GM18511 (cell line): Measurements from ENCODE around the gene ZNF76.

Source experiments
- ATAC-seq: cut with Tn5 transposase; IDR thresholded peaks from one replicate; pipeline ENCODE4 v1.9.1; 2021; ENCODE audit warnings: mild to moderate bottlenecking, moderate library complexity; ENCODE audit not compliant: unreplicated experiment

ZNF76 gene

DNA sequence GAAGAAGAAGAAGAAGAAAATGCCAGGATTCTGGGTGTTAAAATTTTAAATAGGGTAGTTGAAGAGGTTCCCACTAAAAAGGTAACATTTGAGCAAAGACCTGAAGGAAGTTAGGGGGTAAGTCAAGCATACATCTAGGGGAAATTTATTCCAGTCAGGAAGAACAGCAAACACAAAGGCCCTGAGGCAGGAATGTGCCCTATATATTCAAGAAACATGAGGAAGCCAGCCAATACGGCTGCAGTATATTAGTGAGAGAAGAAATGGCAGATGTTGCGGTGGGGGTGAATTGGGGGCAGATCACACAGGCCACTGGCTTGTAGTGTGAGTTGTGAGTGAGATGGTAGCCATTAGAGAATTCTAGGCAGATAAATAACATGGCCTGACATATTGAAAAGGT, 6.0 kb downstream of the ZNF76 start:
- no peak for ATAC-seq

DNA sequence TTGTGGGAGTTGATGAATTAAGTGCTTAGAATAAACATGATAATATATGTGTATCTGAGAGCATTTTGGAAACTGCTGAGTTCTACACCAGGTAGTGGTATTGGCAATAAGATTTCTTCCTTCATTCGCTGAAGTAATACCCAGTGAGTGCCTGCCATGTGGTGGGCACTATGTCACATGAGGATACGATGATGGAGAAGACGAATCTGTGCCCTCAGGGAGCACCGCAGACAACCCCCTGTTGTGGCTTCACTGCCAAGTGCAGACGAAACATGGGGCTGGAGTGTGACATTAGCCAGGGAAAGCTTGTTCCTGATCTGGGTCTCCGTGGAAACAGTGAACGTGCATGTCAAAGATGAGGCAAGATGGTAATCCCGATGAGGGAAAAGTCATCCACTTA, 7.9 kb downstream of the ZNF76 start:
- ATAC-seq: no peak

GRCh38 chr6:35267897-35268296, 8.4 kb downstream of the ZNF76 start:
- no peak for ATAC-seq

DNA sequence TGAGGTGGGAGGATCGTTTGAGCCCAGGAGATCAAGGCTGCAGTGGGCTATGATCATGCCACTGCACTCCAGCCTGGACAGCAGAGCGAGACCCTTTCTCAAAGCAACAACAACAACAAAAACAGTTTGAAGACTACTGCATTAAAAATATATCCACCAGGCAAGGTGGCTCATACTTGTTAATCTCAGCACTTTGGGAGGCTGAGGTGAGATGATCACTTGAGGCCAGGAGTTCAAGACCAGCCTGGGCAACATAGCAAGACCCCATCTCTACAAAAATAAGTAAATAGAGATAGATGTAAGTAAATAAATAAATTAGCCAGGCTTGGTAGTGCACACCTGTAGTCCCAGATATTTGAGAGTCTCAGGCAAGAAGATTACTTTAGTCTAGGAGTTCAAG, 12.5 kb downstream of the ZNF76 start:
- ATAC-seq: no peak

DNA sequence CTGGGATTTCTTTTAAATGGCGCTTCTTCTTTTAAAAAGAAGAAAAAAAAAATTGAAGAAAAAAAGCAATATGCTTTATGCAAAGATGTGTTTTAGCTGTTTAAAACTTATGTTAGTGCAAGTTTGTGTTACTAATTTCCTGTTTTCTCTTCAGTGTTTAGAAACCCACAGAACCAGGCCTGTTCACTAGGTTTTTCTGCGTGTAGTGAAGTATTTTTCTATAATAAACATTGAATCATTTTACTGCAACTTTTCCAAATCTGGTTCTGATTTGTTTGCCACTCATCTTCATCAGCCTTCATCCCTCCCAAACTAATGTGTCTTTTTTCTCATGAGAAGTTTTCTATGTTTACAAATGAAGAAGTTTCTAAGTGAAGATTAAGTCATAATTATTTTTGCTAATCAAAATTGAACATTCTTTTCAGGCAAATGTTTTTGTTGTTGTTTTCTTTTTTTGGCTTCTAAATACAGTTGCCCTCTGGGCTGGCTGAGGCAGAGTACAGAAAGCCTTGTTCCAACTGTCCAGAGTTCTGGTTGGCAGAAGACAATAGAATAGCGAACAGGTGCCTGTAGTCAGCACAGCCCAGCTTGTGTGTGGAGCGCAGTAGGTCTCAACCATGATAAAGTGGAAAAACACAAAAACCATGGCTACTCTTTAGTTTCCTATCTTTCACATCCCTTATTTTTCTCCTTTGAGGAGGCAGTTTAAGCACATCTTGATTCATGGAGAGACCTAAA, 14.5 kb downstream of the ZNF76 start:
- no peak for ATAC-seq

DNA sequence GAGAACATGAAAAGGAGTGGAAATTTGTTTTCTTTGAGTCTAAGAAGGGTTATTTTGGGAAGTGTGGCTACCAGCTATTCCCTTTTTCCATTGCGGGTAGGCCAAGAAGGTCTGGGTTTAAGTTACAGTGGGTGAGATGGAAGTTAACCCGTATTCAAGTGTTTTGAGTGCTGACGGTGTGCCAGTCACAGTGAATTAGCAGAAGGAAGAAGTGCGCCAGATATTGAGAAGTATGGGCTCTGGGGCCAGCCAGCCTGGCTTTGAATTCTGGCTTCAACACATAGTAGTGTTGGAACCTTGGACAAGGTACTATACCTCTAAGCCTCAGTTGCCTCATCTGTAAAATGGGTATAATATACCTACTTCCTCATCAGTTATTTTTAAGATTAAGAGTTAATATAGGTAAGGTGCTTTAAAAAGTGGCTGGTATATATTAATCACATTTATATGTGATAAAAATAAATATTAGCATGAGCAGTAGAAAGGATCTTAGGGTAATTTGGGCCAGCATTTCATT, 16.3 kb downstream of the ZNF76 start:
- ATAC-seq: no peak

DNA sequence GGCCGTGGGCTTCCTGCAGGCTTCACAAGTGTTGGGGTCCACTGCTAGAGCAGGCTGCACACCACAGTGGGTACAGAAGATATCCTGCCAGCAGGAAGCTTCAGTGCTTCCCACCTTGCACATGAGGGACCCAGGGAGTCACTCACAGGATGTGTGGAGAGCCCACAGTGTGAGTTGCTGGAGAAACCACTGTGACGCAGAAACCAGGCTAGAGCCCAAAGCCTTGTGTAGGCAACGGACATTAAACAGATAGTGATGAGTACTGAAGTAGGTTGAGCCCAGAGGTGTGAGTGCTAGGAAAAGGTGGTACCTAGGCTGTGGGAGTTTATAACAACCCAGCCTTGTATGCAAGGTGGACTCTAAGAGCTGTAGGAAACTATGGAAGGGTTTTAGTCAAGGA, 19.2 kb downstream of the ZNF76 start:
- no peak for ATAC-seq

- ATAC-seq: no peak
These were observed 21.4 kb downstream of the ZNF76 start for GRCh38 chr6:35280903-35281302.

- no peak for ATAC-seq
These were observed 22.9 kb downstream of the ZNF76 start for GRCh38 chr6:35282472-35282871.

- ATAC-seq: no peak
These were observed 23.8 kb downstream of the ZNF76 start for GRCh38 chr6:35283361-35283760.

DNA sequence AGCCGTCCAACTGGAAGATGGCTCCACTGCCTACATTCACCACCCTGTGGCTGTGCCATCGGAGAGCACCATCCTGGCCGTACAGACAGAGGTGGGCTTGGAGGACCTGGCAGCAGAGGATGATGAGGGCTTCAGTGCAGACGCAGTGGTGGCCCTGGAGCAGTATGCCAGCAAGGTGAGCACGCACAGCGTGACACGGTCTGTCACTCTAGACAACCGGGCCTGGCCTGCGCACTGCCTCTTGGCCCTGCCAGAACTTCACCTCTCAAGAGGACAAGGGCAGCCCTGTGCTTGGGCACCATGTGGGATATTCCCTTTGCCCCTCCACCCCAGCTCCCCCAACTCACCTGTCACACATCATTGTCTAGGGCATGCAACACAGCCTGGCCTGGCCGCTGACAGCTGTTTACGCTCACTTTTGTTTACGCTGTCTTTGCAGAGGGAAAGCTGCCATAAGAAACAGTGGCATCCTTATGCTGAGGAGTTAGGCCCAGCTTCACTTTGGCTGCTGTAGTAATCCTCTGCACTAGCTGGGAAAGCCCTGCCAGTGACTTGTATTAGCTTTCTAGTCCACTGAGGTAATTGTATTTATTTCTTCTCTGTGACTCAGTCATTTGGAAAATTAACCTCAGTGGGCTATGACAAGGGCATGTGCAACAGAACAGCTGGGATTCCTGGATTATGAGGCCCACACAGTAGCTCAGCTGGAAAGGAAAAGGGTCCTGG, 28.3 kb downstream of the ZNF76 start:
- ATAC-seq: no peak

GRCh38 chr6:35288834-35289233, 29.3 kb downstream of the ZNF76 start:
- ATAC-seq: no peak

GRCh38 chr6:35291491-35291890, 32.0 kb downstream of the ZNF76 start:
- ATAC-seq: no peak

DNA sequence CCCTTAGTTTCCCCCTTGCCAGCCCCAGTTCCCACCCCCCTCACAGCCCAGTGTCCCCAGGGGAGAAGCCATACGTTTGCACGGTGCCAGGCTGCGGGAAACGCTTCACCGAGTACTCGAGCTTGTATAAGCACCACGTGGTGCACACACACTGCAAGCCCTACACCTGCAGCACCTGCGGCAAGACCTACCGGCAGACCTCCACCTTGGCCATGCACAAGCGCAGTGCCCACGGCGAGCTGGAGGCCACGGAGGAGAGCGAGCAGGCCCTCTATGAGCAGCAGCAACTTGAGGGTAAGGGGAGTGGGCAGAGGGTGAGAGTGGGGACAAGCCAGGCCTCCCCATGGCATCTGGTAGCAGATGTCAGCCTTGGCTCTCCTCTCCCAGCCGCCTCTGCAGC, 33.0 kb downstream of the ZNF76 start:
- ATAC-seq: no peak

GRCh38 chr6:35293681-35294080, 34.1 kb downstream of the ZNF76 start:
- ATAC-seq: no peak

- no peak for ATAC-seq
These were observed 34.9 kb downstream of the ZNF76 start for GRCh38 chr6:35294308-35294945.

GRCh38 chr6:35295036-35295435, 35.5 kb downstream of the ZNF76 start:
- ATAC-seq: no peak

GRCh38 chr6:35295521-35296315, 36.2 kb downstream of the ZNF76 start:
- ATAC-seq: no peak

GRCh38 chr6:35296931-35297600, 37.5 kb downstream of the ZNF76 start:
- peak; percentile 5 for ATAC-seq
